ENCODE data around the gene BCL2L12.

Gene BCL2L12

DNA sequence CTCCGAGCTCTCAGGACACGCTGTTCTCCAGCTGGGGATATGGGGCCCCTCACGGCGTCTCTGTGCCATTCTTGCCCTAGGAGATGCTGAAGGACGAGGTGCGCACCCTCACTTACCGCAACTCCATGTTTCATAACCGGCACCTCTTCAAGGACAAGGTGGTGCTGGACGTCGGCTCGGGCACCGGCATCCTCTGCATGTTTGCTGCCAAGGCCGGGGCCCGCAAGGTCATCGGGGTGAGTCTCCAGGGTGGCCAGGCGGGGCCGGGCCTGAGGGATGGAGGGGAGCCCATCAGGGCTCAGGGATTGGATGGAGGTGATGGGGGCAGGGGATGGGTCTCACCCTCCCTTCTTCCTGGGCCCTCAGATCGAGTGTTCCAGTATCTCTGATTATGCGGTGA lies 16.1 kb downstream of the BCL2L12 start:
- H3K4me1 ChIP-seq (ENCODE audit: control insufficient read depth, insufficient read depth, low read length) = peaks cover 17% of the 10 kb centered on the region
- H3K9me3 ChIP-seq (ENCODE audit: control insufficient read depth, insufficient read depth, low read depth, low read length) = no peaks in the 10 kb centered on the region
- ChIA-PET POLR2A (interaction anchor here (0.6 kb wide), 2 partner anchors 36 to 96 kb away, joined by 3 read pairs; no protein-coding TSS in a partner anchor), CTCF (interaction anchor here (0.6 to 2.0 kb wide), 11 partner anchors 9 to 290 kb away, joined by 3 to 10 read pairs (median 5); partner anchors contain the start of genes AP2A1 and PTOV1)
- no peak overlapping the region for H3K4me3 ChIP-seq (ENCODE audit: low read depth, low read length)
- TF ChIP-seq GLIS1 (tag by site-specific recombination; IDR thresholded peaks at IDR 0.05) (no peak), TRIM28 (IDR thresholded peaks at IDR 0.05; ENCODE audit: borderline replicate concordance, low read length) (no peak), ZNF354C (tag by site-specific recombination; IDR thresholded peaks at IDR 0.05; ENCODE audit: borderline replicate concordance, low read depth) (no peak), FEZF1 (tag by site-specific recombination; IDR thresholded peaks at IDR 0.05) (no peak), SP7 (tag by site-specific recombination; IDR thresholded peaks at IDR 0.05) (no peak), ZNF623 (tag by site-specific recombination; IDR thresholded peaks at IDR 0.05) (no peak), ZNF596 (tag by site-specific recombination; IDR thresholded peaks at IDR 0.05) (no peak), ZNF529 (tag by site-specific recombination; IDR thresholded peaks at IDR 0.05; ENCODE audit: insufficient replicate concordance) (no peak), KLF8 (tag by site-specific recombination; IDR thresholded peaks at IDR 0.05) (no peak)
- TF ChIP-seq, protein P1, sequence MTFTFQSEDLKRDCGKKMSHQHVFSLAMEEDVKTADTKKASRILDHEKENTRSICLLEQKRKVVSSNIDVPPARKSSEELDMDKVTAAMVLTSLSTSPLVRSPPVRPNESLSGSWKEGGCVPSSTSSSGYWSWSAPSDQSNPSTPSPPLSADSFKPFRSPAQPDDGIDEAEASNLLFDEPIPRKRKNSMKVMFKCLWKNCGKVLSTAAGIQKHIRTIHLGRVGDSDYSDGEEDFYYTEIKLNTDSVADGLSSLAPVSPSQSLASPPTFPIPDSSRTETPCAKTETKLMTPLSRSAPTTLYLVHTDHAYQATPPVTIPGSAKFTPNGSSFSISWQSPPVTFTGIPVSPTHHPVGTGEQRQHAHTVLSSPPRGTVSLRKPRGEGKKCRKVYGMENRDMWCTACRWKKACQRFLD (tag by site-specific recombination; IDR thresholded peaks at IDR 0.05) = no peak
- TF ChIP-seq, protein P2, sequence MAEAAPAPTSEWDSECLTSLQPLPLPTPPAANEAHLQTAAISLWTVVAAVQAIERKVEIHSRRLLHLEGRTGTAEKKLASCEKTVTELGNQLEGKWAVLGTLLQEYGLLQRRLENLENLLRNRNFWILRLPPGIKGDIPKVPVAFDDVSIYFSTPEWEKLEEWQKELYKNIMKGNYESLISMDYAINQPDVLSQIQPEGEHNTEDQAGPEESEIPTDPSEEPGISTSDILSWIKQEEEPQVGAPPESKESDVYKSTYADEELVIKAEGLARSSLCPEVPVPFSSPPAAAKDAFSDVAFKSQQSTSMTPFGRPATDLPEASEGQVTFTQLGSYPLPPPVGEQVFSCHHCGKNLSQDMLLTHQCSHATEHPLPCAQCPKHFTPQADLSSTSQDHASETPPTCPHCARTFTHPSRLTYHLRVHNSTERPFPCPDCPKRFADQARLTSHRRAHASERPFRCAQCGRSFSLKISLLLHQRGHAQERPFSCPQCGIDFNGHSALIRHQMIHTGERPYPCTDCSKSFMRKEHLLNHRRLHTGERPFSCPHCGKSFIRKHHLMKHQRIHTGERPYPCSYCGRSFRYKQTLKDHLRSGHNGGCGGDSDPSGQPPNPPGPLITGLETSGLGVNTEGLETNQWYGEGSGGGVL (tag by site-specific recombination; IDR thresholded peaks at IDR 0.05) = no peak
- H3K36me3 ChIP-seq (ENCODE audit: control insufficient read depth in 2 of 2, insufficient read depth in 1 of 2, low read length in 2 of 2) = peaks cover 43 to 56% of the 10 kb centered on the region in 2 experiments
- H3K27ac ChIP-seq (ENCODE audit: extremely low read depth, low read depth, low read length) = no peak overlapping the region

DNA sequence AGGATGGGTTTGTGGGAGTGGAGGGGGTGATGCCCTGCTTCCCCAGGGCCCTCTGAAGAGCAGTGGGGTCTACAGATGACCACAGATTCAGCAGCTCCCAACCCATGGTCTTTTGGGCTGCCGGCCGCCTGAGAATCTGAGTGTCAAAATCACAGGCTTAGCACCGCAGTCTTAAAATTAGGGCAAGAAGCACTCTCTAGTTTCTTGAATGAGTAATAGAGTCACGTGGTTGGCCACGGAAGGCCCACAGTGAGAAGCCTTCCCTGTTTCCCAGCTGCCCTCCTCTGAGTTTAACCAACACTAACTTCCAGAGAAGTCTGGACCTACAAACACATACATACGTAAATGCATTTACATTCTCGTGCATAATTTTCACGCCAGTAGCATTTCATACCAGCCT lies 16.5 kb downstream of the BCL2L12 start:
- H3K4me1 ChIP-seq (ENCODE audit: control insufficient read depth, insufficient read depth, low read length) = peaks cover 17% of the 10 kb centered on the region
- no peak overlapping the region for H3K27ac ChIP-seq (ENCODE audit: extremely low read depth, low read depth, low read length)
- no peak for TF ChIP-seq ZNF24 (tag by site-specific recombination; IDR thresholded peaks at IDR 0.05)
- H3K36me3 ChIP-seq (ENCODE audit: control insufficient read depth in 2 of 2, insufficient read depth in 1 of 2, low read length in 2 of 2) = peaks cover 43 to 59% of the 10 kb centered on the region in 2 experiments
- POLR2A ChIA-PET = interaction anchor here (0.6 kb wide), 1 partner anchor 96 kb away, joined by 3 read pairs; no protein-coding TSS in a partner anchor
- H3K4me3 ChIP-seq (ENCODE audit: low read depth, low read length) = no peak overlapping the region
- H3K9me3 ChIP-seq (ENCODE audit: control insufficient read depth, insufficient read depth, low read depth, low read length) = no peaks in the 10 kb centered on the region
- CTCF ChIA-PET = interaction anchor here (1.0 to 2.0 kb wide), 3 partner anchors 18 to 179 kb away, joined by 4 to 10 read pairs (median 8); partner anchors contain the start of gene PTOV1

DNA sequence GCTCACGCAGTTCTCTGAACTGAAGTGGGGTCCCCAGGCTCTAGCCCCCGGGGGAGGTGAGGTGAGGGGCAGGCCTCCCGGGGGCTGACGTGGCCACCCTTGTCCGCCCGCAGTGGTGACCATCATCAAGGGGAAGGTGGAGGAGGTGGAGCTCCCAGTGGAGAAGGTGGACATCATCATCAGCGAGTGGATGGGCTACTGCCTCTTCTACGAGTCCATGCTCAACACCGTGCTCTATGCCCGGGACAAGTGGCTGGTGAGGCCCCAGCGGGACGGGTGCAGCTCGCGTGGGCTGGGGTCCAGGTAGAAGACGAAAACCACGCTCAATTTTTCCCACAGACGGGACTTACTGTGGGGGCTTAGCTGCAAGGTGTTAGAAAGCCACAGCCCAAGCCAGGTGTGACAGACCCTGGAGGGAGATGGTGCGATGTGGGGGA lies 18.1 kb downstream of the BCL2L12 start:
- Histone ChIP-seq H3K4me3 (ENCODE audit: low read depth, low read length) (no peak overlapping the region), H3K36me3 (ENCODE audit: control insufficient read depth in 2 of 2, insufficient read depth in 1 of 2, low read length in 2 of 2) (peaks cover 43 to 72% of the 10 kb centered on the region in 2 experiments), H3K4me1 (ENCODE audit: control insufficient read depth, insufficient read depth, low read length) (peaks cover 17% of the 10 kb centered on the region), H3K27ac (ENCODE audit: extremely low read depth, low read depth, low read length) (no peak overlapping the region), H3K9me3 (ENCODE audit: control insufficient read depth, insufficient read depth, low read depth, low read length) (no peaks in the 10 kb centered on the region)
- POLR2A ChIA-PET = interaction anchor here (1.4 kb wide), 1 partner anchor 44 kb away, joined by 3 read pairs; the partner anchor contains the start of gene RRAS
- CTCF ChIA-PET = interaction anchor here (0.6 to 1.6 kb wide), 8 partner anchors 9 to 272 kb away, joined by 3 to 9 read pairs (median 5); partner anchors contain the start of gene FUZ
- TF ChIP-seq, protein P3, sequence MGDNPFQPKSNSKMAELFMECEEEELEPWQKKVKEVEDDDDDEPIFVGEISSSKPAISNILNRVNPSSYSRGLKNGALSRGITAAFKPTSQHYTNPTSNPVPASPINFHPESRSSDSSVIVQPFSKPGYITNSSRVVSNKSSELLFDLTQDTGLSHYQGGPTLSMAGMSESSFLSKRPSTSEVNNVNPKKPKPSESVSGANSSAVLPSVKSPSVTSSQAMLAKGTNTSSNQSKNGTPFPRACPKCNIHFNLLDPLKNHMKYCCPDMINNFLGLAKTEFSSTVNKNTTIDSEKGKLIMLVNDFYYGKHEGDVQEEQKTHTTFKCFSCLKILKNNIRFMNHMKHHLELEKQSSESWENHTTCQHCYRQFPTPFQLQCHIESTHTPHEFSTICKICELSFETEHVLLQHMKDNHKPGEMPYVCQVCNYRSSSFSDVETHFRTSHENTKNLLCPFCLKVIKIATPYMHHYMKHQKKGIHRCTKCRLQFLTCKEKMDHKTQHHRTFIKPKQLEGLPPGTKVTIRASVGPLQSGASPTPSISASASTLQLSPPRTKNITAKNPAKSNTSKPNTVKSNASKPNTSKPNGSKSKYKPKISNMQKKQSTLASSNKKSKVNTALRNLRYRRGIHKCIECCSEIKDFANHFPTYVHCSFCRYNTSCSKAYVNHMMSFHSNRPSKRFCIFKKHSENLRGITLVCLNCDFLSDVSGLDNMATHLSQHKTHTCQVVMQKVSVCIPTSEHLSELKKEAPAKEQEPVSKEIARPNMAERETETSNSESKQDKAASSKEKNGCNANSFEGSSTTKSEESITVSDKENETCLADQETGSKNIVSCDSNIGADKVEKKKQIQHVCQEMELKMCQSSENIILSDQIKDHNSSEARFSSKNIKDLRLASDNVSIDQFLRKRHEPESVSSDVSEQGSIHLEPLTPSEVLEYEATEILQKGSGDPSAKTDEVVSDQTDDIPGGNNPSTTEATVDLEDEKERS (tag by site-specific recombination; IDR thresholded peaks at IDR 0.05) = no peak
- TF ChIP-seq REPIN1 (tag by site-specific recombination; IDR thresholded peaks at IDR 0.05; ENCODE audit: low read depth) (no peak), ZNF169 (tag by site-specific recombination; IDR thresholded peaks at IDR 0.05) (no peak), GLIS1 (tag by site-specific recombination; IDR thresholded peaks at IDR 0.05) (no peak), HOXD13 (CRISPR knock-in tag; IDR thresholded peaks at IDR 0.05; ENCODE audit: borderline replicate concordance) (no peak), ZNF785 (tag by site-specific recombination; IDR thresholded peaks at IDR 0.05) (no peak)
